Stomach (tissue), 4 donors: ENCODE measurements around the gene CCDC97.

Source experiments
- CTCF ChIP-seq, 7 experiments: fragments of 450-650 bp in 4 of 7; fragments of 200-600 bp in 3 of 7; sonication (generic) in 3 of 7; IDR thresholded peaks; one replicate each; pipeline ENCODE4 v1.5.1; 2016 to 2019; ENCODE audit warnings: antibody characterized with exemption in 7 of 7, control low read depth in 2 of 7, mild to moderate bottlenecking in 1 of 7
- EP300 ChIP-seq: sonication (generic); formaldehyde crosslinking; IDR thresholded peaks from one replicate; pipeline ENCODE4 v1.6.1; 2017; ENCODE audit warnings: antibody characterized with exemption
- POLR2A ChIP-seq, 4 donors: fragments of 450-650 bp; IDR thresholded peaks; one replicate each; pipeline ENCODE4 v1.6.1; 2016; ENCODE audit warnings: antibody characterized with exemption in 4 of 4, control low read depth in 2 of 4, mild to moderate bottlenecking in 1 of 4, moderate library complexity in 1 of 4
- POLR2AphosphoS5 ChIP-seq, 3 donors: sonication (generic); formaldehyde crosslinking; IDR thresholded peaks; one replicate each; pipeline ENCODE4 v1.6.1; 2016; ENCODE audit warnings: antibody characterized with exemption in 3 of 3

GRCh38 chr19:41298348-41298964, 11.5 kb upstream of the CCDC97 start:
- TF ChIP-seq EP300, result no peak
- TF ChIP-seq POLR2A (IDR thresholded peaks at IDR 0.05), result no peak
- TF ChIP-seq CTCF (IDR thresholded peaks at IDR 0.05), result no peak
- TF ChIP-seq POLR2AphosphoS5 (IDR thresholded peaks at IDR 0.05), result peak in 2 of 3 donors; percentile 39 to 79
